DND-41 (cell line): Measurements from ENCODE around the gene FOXA2.

Experiments
- CTCF ChIP-seq: IDR thresholded peaks from 2 replicates; pipeline ENCODE4 v1.5.1; 2012; ENCODE audit warnings: borderline replicate concordance, low read length, moderate library complexity, mild to moderate bottlenecking; ENCODE audit not compliant: poor library complexity, severe bottlenecking; ENCODE audit errors: extremely low read depth
- EZH2 ChIP-seq: IDR thresholded peaks from 3 replicates; pipeline ENCODE4 v1.6.1; 2012; ENCODE audit warnings: borderline replicate concordance, low read depth, mild to moderate bottlenecking, moderate library complexity, low read length, inconsistent platforms; ENCODE audit not compliant: severe bottlenecking

- no peak for TF ChIP-seq CTCF
- TF ChIP-seq EZH2 = no peak
These were observed 23.3 kb upstream of the FOXA2 start for GRCh38 chr20:22607695-22608094.
